Fibroblast of skin of right quadriceps (primary cell): Measurements from ENCODE around the gene TUT1.
"Not testable (repeated sequence)": the region's sequence is repeated elsewhere in the genome, so short reads cannot be mapped to it uniquely, and the experiment has no call there.

Experiments
- DNase-seq: peaks from one replicate; pipeline ENCODE4 v3.0.0-alpha.2; 2013

Gene TUT1

DNA sequence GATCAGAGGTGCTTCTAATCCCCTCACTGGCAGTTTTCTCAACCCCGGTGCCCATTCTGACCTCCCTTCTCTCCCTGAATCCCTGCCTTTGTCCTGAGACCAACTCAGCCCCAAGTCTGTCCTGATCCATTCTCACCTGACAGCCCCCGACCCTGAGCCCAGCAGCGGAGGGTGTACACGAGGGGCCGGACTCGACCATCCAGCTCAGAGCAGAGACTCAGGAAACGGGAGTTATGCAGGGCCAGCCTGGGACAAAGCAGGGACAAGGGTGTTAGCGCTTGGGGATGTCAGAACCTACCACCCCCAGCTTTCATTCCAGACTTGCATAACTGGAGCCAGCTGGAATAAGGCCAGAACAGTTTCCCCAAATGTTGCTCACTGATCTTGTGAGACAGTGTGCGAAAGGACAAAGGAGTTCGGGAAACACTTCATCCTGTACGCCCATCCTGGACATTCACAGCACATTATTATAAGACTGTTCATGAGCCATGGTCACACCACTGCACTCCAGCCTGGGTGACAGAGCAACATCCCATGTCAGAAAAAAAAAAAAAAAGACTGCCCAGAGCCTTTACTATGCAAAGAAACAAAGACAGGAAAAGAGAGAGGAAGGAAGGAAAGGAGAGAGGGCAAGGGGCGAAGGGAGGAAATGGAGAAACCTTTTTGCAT, 14.1 kb downstream of the TUT1 start:
- no peak for DNase-seq

DNA sequence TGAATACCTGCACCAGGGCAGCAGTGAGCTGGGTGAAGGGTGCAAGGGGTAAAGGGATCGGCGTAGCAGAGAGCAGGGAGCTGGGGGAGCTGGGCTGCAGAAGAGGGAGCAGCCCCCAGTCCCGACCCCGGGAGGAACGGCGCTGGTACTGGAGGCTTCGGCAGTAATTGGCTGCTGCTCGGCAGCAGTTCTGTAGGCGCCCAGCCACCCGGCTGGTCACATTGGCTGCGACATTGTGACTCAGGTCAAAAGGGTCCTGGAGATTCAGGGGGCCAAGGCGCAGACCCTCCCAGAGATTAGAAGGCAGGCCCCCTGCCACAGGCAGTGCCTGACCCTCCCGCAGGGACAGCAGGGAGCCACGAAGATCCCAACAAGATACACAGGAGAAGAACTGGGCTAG, 15.5 kb downstream of the TUT1 start:
- DNase-seq: no peak

DNA sequence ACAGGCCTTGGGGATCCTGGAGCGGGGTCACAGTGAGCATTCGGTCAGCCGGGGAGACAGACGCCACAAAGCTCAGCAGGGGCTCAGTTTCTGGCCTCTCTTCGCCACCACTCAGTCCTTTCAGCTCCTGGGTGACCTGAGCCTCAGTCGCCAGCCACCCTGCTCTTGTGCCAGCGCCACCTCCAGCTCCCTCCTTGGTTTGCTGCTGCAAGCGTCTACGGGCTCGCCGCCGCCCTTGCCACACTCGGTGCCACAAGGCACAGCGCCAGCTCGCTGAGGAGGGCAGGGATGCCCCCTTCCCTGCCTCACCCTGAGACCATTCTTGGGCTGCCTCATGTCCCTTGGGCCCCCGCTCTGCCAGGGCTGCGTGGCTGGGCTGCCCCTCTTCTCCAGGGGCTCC, 16.2 kb downstream of the TUT1 start:
- DNase-seq: no peak

DNA sequence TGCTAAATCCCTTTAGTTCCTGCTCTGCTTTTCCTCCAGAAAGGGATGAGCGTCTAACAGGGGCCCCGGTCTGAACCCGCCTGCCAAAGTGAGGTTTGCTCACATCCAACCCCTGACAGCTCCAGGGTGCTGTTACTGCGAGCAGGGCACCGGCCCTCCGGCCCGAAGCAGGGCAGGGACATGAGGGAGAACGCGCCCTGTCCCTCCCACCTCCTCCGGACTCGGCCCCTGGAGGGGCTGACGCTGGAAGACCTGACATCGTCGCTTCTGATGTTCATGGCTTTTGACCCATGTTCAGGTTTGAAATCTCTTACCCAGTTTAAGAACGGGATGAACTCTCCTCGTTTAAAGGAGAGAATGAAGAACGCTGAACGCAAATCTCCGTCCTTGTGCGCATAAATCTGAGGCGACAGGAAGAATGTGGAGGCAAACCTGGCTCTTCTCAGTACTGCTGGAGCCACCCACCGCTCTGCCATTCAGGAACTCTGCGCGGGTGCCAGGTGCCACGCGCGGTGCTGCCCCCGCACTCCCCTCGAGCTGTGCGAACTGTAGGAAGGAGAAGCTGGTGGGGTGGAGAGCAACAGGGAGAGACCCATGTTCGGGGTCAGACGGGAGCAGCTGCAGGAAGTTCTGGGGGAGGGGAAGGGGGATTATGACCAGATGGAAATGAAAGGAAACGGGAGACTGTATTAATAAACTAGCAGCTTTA, 16.8 kb downstream of the TUT1 start:
- peak; percentile 40 for DNase-seq

- peak; percentile 100 for DNase-seq
These were observed 17.5 kb downstream of the TUT1 start, which contains the start of gene EEF1G for GRCh38 chr11:62573592-62574362. Gene EEF1G (minus strand): TSS chr11:62573891. CDS start chr11:62573842, 49 bp downstream.

DNA sequence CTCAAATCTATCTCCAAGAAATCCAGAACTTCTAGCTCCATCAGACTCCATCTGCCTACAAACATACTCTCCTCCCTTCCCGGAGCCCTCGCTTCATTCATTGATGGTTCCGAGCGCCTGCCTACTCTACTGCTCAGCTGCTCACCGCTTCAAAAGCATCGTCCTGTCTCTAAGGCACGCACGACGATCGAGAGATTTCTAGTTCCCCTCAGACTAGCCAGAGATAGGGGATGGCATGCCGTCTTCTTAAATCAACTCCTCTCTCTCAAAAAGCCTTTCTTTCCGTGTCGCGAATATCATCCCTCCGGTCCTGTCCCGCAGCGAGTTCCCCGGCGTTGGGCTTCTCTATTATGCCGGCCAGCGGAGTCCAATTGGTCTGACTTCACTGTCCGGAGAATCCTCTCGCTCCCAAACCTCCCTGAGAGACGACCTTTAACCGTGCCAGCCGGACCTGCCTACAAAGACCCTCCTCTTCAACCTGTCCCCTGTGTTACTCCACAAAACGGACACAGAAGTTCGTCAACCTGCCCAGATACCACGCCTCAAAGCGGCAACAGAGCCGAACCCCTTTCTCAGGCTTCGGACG, 18.2 kb downstream of the TUT1 start:
- no peak for DNase-seq

DNA sequence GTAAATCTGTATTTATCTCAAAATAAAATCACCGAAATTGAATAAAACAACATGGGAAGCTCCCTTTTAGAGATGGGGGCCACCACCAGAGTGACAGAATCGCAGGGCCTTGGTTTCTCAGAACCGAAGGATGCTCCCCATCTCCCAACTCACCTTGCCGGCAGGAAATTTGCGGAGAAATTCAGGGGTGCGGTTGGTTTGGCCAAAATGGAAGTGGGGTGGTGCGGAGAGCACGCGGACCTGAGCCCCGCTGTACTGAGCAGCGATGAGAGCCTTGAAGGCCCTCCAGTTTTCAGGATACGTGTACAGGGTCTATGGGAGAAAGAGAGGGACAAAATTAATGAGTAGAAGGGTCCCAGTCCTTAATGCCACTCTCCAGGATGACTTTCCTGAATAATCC, 18.9 kb downstream of the TUT1 start:
- DNase-seq: no peak

- not testable (repeated sequence) for DNase-seq
These were observed 19.8 kb downstream of the TUT1 start for GRCh38 chr11:62571493-62571892.

GRCh38 chr11:62570903-62571302, 20.4 kb downstream of the TUT1 start:
- not testable (repeated sequence) for DNase-seq

DNA sequence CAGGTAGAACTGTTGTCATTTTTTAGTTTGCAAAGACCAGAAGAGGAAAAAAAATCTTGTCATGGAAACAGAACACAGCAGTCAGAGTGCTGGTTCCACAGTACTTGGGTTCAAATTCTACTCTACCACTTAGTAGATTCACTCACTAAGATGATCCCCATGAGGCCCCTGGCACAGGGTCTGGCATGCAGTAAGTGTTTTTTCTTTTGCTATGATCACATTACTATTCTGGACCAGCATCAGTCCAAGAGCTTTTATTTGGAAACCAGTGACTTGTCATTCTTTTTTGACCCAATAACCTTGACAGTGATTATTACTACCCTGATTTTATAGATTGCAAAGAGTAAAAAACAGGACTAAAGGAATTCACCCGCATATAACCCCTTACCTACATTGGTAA, 21.7 kb downstream of the TUT1 start:
- DNase-seq: no peak

GRCh38 chr11:62567018-62567633, 24.2 kb downstream of the TUT1 start:
- no peak for DNase-seq

- DNase-seq: no peak
These were observed 25.1 kb downstream of the TUT1 start for GRCh38 chr11:62566247-62566646.

DNA sequence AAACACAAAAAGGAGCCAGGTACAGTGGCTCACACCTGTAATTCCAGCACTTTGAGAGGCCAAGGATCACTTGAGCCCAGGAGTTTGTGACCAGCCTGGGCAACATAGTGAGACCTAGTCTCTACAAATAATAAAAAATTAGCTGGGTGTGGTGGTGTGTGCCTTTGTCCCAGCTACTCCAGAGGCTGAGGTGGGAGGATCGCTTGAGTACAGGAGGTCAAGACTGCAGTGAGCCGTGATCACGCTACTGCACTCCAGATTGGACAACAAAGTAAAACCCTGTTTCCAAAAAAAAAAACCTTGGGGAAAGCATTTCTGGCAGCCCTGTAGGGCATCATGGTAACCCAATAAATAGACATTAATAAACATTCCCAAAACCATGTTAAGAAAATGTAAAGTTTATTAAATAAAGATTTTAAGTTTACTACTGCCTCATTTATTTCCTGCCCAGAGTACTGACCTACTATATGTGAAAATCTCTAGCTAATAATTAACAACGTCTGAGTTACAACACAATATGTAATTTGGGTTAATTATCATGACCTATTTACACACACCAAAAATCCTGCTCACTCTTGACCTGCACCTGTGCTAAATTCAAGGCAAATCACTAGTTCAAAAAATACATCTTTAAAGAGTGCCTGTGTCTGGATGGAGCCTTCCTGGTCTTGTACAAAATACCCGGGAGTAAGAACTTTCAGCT, 26.1 kb downstream of the TUT1 start:
- DNase-seq: no peak

DNA sequence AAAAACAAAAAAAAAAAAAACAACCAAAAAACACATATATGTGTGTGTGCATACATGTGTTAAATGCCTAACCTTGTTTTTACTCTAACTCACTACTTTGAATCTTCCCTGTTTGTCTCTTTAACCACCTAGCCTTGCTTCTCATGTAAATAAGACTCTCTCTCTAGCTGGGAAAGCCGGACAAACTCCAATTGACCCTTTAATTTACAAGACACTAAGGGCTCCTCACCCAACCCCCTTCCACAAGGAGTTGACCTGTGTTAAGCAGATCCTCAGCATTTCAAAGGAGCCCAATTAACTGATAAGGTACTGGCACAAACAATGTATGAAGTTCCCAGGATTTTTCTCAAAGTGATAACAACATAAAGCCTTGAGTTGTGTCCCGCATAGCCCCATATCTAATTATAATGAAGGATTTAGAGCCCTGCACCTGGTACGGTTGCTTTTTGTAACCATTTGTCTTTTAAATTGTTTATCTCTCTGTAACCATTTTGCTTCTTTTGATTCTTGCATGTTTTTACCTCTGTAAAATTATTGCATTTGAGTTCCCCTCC, 29.6 kb downstream of the TUT1 start:
- DNase-seq: not testable (repeated sequence)

DNA sequence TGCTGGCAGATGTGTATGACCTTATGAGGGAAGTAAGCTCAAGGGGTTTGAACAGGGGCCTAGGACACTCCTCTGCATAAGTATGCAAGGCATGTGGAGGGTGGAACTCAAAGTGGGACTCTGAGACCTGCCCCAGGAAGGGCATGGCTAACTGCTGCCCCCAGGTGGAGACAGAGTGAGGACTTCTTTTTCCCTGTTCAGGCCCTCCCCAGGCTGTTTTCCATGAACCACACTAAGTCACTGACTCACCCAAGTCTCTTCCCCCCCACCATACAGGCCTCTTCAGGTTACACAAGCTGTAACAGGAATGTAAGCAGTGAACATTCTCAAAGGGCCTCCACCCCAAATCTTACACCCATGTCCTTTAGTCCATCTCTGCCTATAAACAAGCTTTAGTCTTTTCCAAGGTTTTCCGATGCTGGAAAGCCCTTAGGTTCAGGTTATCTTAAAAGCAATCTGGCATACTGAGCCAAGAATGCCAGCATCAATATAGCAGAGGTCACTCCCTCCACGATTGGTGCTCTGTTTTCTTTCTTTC, 30.7 kb downstream of the TUT1 start:
- DNase-seq: peak; percentile 98

- not testable (repeated sequence) for DNase-seq
These were observed 31.7 kb downstream of the TUT1 start for GRCh38 chr11:62559626-62560025.

DNA sequence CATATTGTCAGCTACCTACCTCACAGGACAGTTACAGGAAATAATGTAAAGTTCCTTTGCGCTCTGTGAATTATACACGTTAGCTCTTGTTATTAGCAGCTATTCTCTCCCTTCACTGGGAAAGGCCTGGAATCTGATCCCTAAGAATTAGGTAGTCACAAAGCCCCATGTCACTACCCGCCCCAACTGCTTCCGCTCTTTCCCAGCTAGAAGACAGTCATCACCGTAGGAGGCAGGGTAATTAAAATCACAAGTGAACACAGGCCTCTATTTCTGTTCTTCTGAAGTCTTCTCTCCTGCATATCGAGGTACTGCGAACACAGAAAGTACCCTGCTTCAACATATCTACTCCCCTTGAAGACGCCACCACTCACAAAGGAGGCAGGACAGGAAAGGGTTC, 32.1 kb downstream of the TUT1 start:
- DNase-seq: no peak

GRCh38 chr11:62558669-62559068, 32.7 kb downstream of the TUT1 start:
- no peak for DNase-seq

DNA sequence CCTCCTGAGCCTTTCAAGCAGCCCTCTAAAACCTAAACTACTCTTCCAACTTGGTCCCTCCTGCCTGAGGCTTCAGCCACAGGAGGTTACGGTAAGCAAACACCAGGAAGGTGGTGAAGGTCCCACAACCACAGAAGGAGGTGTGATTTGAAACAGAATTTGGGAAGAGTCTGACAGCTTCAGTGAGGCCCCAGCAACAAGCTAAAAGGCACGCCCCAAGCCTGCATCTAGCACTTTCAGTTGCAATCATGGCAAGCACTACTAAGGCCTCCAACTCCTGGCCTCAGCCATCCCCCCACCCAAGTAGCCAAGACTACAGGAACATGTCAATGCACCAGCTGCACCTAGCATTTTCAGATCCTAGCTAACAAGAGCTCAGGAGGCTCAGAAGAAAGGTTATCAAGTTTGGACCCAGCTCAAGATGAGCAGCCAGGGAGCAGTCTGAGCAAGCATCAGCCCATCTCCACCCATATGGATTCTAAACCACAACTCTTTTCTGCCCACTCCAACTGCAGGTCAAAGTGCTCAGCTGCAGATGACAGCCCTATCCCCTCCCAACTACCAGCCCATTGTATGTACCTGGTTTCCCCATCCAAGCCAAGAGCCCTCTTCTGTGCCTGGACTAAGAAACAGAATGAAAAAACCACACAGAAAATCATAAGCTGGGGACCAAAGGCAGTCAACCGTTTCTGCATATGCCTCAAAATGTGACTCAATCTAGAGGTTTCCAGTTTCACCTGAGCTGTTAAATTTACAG, 34.3 kb downstream of the TUT1 start:
- DNase-seq: no peak

GRCh38 chr11:62556108-62556874, 35.0 kb downstream of the TUT1 start:
- DNase-seq: peak; percentile 95
